B cell (primary cell): ENCODE data around the gene PSMD9. TPM values are rescaled to one million over a fixed set of nuclear protein-coding genes. Genes with fewer than 3 reads are reported as not detected.

Experiments
- ATAC-seq: fragments of 200-7000 bp; cut with Tn5 transposase; one replicate; pipeline ENCODE4 v1.10.0; 2021; ENCODE audit warnings: low read depth, mild to moderate bottlenecking, moderate number of reproducible peaks, moderate library complexity
- CTCF ChIA-PET: fragments of 350-600 bp; sonication (Branson Sonifier 250); formaldehyde crosslinking; loops from one replicate; lab custom pipeline; 2021; ENCODE audit warnings: antibody characterized with exemption, inconsistent platforms; lab: Charles Lee
- POLR2A ChIA-PET: fragments of 350-600 bp; sonication (Branson Sonifier 250); formaldehyde crosslinking; loops from one replicate; lab custom pipeline; 2021; ENCODE audit warnings: antibody characterized with exemption; lab: Charles Lee
- DNase-seq: peaks from one replicate; pipeline ENCODE4 v3.0.0; 2013
- H2AFZ ChIP-seq: 2 replicates; pipeline ENCODE4 v1.6.1; 2012; ENCODE audit warnings: mild to moderate bottlenecking, low read depth, low read length; ENCODE audit not compliant: insufficient read depth, poor library complexity, severe bottlenecking
- H3K27ac ChIP-seq, 2 donors: 1 replicate in 1 of 2; 2 replicates in 1 of 2; pipeline ENCODE4 v1.5.1; 2012 to 2013; ENCODE audit warnings: low read length in 2 of 2, mild to moderate bottlenecking in 2 of 2, moderate library complexity in 1 of 2
- H3K27me3 ChIP-seq, 4 experiments: fragments of 200-600 bp in 1 of 4; sonication (generic) in 1 of 4; replicated peaks in 1 of 4; 1 replicate in 2 of 4; 2 replicates in 2 of 4; pipeline versions ENCODE4 v1.6.1 to v1.7.0; 2013 to 2016; ENCODE audit warnings: low read length in 3 of 4, mild to moderate bottlenecking in 2 of 4, mixed read lengths in 1 of 4, moderate library complexity in 1 of 4; ENCODE audit not compliant: insufficient read depth in 4 of 4, control insufficient read depth in 3 of 4; ENCODE audit errors: control extremely low read depth in 1 of 4
- H3K36me3 ChIP-seq, 2 experiments: replicated peaks in 1 of 2; 1 replicate in 1 of 2; 2 replicates in 1 of 2; pipeline versions ENCODE4 v1.6.1 to v1.7.1; 2013; ENCODE audit warnings: low read length in 1 of 2; ENCODE audit not compliant: insufficient read depth in 2 of 2, control insufficient read depth in 1 of 2; ENCODE audit errors: control extremely low read depth in 1 of 2, extremely low read depth in 1 of 2
- H3K4me1 ChIP-seq, 2 donors: fragments of 200-600 bp in 1 of 2; sonication (generic) in 1 of 2; 1 replicate in 1 of 2; 2 replicates in 1 of 2; pipeline versions ENCODE4 v1.5.1 to v1.6.1; 2013 to 2017; ENCODE audit warnings: low read length in 2 of 2; ENCODE audit not compliant: control insufficient read depth in 2 of 2, insufficient read depth in 2 of 2
- H3K4me2 ChIP-seq: replicated peaks from 2 replicates; pipeline ENCODE3; 2012; ENCODE audit warnings: mild to moderate bottlenecking, low read depth, low read length; ENCODE audit not compliant: poor library complexity, severe bottlenecking
- H3K4me3 ChIP-seq, 5 experiments: fragments of 200-600 bp in 1 of 5; sonication (generic) in 1 of 5; 1 replicate in 3 of 5; 2 replicates in 2 of 5; pipeline versions ENCODE4 v1.5.1 to v1.7.0; 2011 to 2016; ENCODE audit warnings: low read length in 4 of 5, mild to moderate bottlenecking in 4 of 5, low read depth in 2 of 5, control low read depth in 1 of 5, moderate library complexity in 1 of 5; ENCODE audit not compliant: insufficient read depth in 1 of 5; ENCODE audit errors: control extremely low read depth in 1 of 5, extremely low read depth in 1 of 5
- H3K79me2 ChIP-seq: fragments of 200-600 bp; sonication (generic); one replicate; pipeline ENCODE4 v1.6.0; 2016; ENCODE audit warnings: low read length; ENCODE audit not compliant: control insufficient read depth, insufficient read depth
- H3K9ac ChIP-seq: fragments of 200-600 bp; sonication (generic); 2 replicates; pipeline ENCODE4 v1.6.1; 2017; ENCODE audit warnings: mild to moderate bottlenecking, low read length, moderate library complexity
- H3K9me3 ChIP-seq, 3 donors: one replicate each; pipeline versions ENCODE4 v1.6.1 to v1.7.1; 2013; ENCODE audit warnings: low read length in 2 of 3; ENCODE audit not compliant: control insufficient read depth in 2 of 3, insufficient read depth in 1 of 3; ENCODE audit errors: control extremely low read depth in 1 of 3
- H4K20me1 ChIP-seq: 2 replicates; pipeline ENCODE4 v1.6.0; 2012; ENCODE audit warnings: mild to moderate bottlenecking, low read length; ENCODE audit not compliant: insufficient read depth, control insufficient read depth, poor library complexity, severe bottlenecking
- H3K27ac Mint-ChIP-seq: one replicate; pipeline ENCODE4 v1.8.0; 2021; ENCODE audit warnings: mixed read lengths
- H3K27me3 Mint-ChIP-seq: one replicate; pipeline ENCODE4 v1.8.0; 2021; ENCODE audit warnings: mixed read lengths
- H3K4me1 Mint-ChIP-seq: one replicate; pipeline ENCODE4 v1.8.0; 2021; ENCODE audit warnings: mixed read lengths
- H3K4me3 Mint-ChIP-seq: one replicate; pipeline ENCODE4 v1.8.0; 2021; ENCODE audit warnings: mixed read lengths
- H3K9me3 Mint-ChIP-seq: one replicate; pipeline ENCODE4 v1.8.0; 2022; ENCODE audit warnings: mixed read lengths; ENCODE audit not compliant: insufficient read depth
- EZH2 ChIP-seq: IDR thresholded peaks from 2 replicates; pipeline ENCODE4 v1.6.1; 2012; ENCODE audit warnings: borderline replicate concordance, low read depth, mild to moderate bottlenecking, moderate library complexity, low read length; ENCODE audit not compliant: insufficient read depth, poor library complexity, severe bottlenecking
- WGBS: methylation state at CpG from one replicate; pipeline ENCODE4 v1.1.5; 2013; ENCODE audit warnings: missing lambda C conversion rate; ENCODE audit not compliant: insufficient coverage; 5-methylcytosine and 5-hydroxymethylcytosine counted together
- intact Hi-C: fragments of 100-400 bp; cut with micrococcal nuclease; formaldehyde crosslinking; loops from one replicate; pipeline ENCODE4 v1.10.0; 2022
- polyA plus RNA-seq: library from polyadenylated mRNA; depleted of rRNA; stranded (reverse); fragments of >200 nt; gene quantifications from 2 replicates; pipeline ENCODE4 v1.2.3, GENCODE V29; 2012
- total RNA-seq, 2 donors: library from RNA; stranded (reverse); fragments of 120-200 nt in 1 of 2; gene quantifications; 1 replicate in 1 of 2; 2 replicates in 1 of 2; pipeline versions ENCODE4 v1.2.3 to v1.2.4, GENCODE V29; 2013 to 2022
- TF ChIP-seq, protein P1 (sequence below): fragments of 200-600 bp; IDR thresholded peaks from one replicate; pipeline ENCODE4 v1.8.0; 2022; ENCODE audit warnings: antibody characterized with exemption, mild to moderate bottlenecking

PSMD9 gene
- total and polyA plus RNA-seq, 2 donors (not counting 1 experiment from before 2014, with no cell fraction given): 37.1 to 83.4 TPM

DNA sequence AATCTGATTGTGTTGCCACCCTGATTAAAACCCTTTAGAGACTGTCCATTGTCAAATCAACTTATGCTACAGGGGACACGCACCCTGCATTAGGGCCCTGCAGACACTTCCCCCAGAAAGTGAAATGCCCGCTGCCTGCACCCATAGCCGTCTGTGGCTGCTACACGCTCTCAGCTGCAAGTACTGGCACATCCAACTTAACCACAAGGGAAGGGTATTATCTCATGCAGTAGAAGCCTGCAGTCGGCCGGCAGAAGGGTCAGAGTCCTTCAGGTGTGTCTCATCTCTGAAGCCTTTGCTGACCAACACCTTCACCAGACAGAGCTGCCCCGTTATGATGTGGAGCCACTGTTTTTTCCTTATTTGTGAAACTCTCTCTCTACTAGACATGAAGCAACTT, 50.6 kb downstream of the PSMD9 start:
- 3% methylated on average over 4 of the region's 7 CpGs for WGBS
- ChIA-PET CTCF (no interaction called here), POLR2A (no interaction called here)
- peaks cover 4 to 8% of the 10 kb centered on the region in 2 donors for H3K4me1 ChIP-seq
- H3K36me3 ChIP-seq: no peaks in the 10 kb centered on the region
- H3K27me3 ChIP-seq: no peaks in the 10 kb centered on the region
- H3K9me3 ChIP-seq: peaks cover 0 to 5% (median 0%) of the 10 kb centered on the region in 3 donors
- TF ChIP-seq, protein P1, sequence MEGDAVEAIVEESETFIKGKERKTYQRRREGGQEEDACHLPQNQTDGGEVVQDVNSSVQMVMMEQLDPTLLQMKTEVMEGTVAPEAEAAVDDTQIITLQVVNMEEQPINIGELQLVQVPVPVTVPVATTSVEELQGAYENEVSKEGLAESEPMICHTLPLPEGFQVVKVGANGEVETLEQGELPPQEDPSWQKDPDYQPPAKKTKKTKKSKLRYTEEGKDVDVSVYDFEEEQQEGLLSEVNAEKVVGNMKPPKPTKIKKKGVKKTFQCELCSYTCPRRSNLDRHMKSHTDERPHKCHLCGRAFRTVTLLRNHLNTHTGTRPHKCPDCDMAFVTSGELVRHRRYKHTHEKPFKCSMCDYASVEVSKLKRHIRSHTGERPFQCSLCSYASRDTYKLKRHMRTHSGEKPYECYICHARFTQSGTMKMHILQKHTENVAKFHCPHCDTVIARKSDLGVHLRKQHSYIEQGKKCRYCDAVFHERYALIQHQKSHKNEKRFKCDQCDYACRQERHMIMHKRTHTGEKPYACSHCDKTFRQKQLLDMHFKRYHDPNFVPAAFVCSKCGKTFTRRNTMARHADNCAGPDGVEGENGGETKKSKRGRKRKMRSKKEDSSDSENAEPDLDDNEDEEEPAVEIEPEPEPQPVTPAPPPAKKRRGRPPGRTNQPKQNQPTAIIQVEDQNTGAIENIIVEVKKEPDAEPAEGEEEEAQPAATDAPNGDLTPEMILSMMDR: no peak
- no peak for TF ChIP-seq EZH2
- H2AFZ ChIP-seq: peak overlapping the region; percentile 44
- peaks cover 8% of the 10 kb centered on the region for H3K4me1 Mint-ChIP-seq
- ATAC-seq (peak; percentile 33), DNase-seq (peak; percentile 49)
- no peaks in the 10 kb centered on the region for H3K9me3 Mint-ChIP-seq
- H3K27ac Mint-ChIP-seq: no peak overlapping the region
- H3K4me2 ChIP-seq: peak overlapping the region; percentile 38
- H3K9ac ChIP-seq: no peak overlapping the region
- intact Hi-C loops: no loop called here
- peak overlapping the region; percentile 0 for H3K4me3 Mint-ChIP-seq
- no peak overlapping the region for H3K4me3 ChIP-seq
- H4K20me1 ChIP-seq: no peaks in the 10 kb centered on the region
- no peak overlapping the region for H3K27ac ChIP-seq
- no peaks in the 10 kb centered on the region for H3K79me2 ChIP-seq
- no peaks in the 10 kb centered on the region for H3K27me3 Mint-ChIP-seq

DNA sequence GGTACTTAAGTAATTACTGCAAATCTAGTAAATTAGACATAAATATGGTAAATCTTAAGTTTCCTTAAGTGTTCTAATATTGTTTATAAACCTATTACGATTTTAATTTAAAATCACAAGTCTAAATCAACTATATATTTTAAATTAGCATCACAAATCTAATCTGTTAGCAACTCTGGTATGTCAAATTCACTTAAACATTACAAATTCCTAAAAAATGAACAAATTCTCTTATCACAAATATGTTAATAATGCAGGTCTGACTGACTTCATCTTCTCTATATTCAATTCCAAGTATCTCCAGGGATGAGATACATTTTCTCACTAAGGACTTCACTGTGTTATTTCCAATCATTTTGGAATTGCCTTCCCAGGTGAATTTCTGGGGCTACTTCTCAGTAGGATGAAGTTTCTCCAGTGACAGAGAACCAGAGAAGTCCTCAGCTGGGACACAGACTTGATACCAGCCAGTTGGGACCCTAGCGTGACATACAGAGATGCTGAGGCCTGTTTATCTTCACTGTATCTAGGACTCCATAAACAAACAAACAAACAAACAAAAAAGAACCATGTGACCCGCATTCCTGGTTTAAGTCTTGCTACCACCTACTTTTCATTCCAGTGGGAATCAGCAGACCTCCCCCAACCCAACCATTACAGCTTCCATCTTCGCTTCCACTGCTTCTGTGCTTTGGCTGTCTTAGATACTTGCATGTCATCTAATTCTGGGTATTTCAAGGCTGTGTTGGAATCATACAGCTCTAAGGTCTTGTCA, 51.6 kb downstream of the PSMD9 start:
- no peaks in the 10 kb centered on the region for H3K36me3 ChIP-seq
- no peaks in the 10 kb centered on the region for H3K27me3 ChIP-seq
- H3K4me3 ChIP-seq: no peak overlapping the region
- no peak overlapping the region for H3K4me2 ChIP-seq
- no peak for DNase-seq
- H3K4me1 ChIP-seq: peaks cover 4 to 8% of the 10 kb centered on the region in 2 donors
- intact Hi-C loops: no loop called here
- ChIA-PET POLR2A (interaction anchor here (0.6 kb wide), 1 partner anchor 987 kb away, joined by 6 read pairs; no protein-coding TSS in a partner anchor), CTCF (no interaction called here)
- ATAC-seq: no peak
- Mint-ChIP-seq H3K9me3 (no peaks in the 10 kb centered on the region), H3K4me3 (no peak overlapping the region), H3K27me3 (no peaks in the 10 kb centered on the region), H3K4me1 (peaks cover 8% of the 10 kb centered on the region), H3K27ac (no peak overlapping the region)
- TF ChIP-seq EZH2: no peak
- TF ChIP-seq, protein P1: no peak
- H3K9ac ChIP-seq: no peak overlapping the region
- WGBS: 96% methylated on average over 2 of the region's 4 CpGs
- H4K20me1 ChIP-seq: no peaks in the 10 kb centered on the region
- no peak overlapping the region for H3K27ac ChIP-seq
- H2AFZ ChIP-seq: no peak overlapping the region
- peaks cover 0 to 5% (median 0%) of the 10 kb centered on the region in 3 donors for H3K9me3 ChIP-seq
- H3K79me2 ChIP-seq: no peaks in the 10 kb centered on the region
